Measurements from ENCODE around the gene HMGXB4.

HMGXB4 gene

GRCh38 chr22:35218079-35218478, 39.2 kb upstream of the HMGXB4 start:
- no peak overlapping the region for H2AFZ ChIP-seq (ENCODE audit: insufficient read depth, low read length, poor library complexity)
- H3K4ac ChIP-seq (ENCODE audit: low read depth, low read length) = no peak overlapping the region
- H3K4me1 ChIP-seq (ENCODE audit: control insufficient read depth in 1 of 2, insufficient read depth in 2 of 2, low read length in 2 of 2) = no peaks in the 10 kb centered on the region
- no peak overlapping the region for H3K14ac ChIP-seq (ENCODE audit: low read length)
- no peak overlapping the region for H2BK120ac ChIP-seq (ENCODE audit: insufficient read depth, low read length, poor library complexity)
- peaks cover 3% of the 10 kb centered on the region for H3K9me3 ChIP-seq (ENCODE audit: insufficient read depth, low read depth, low read length)
- H4K91ac ChIP-seq (ENCODE audit: low read depth, low read length) = no peak overlapping the region
- no peak overlapping the region for H3K27ac ChIP-seq (ENCODE audit: low read depth, low read length)
- H3K79me2 ChIP-seq (ENCODE audit: control insufficient read depth, insufficient read depth, low read length, poor library complexity) = no peaks in the 10 kb centered on the region
- H4K8ac ChIP-seq (ENCODE audit: low read depth, low read length) = no peak overlapping the region
- H3K23ac ChIP-seq (ENCODE audit: low read length) = no peak overlapping the region
- no peak overlapping the region for H4K12ac ChIP-seq (ENCODE audit: low read depth, low read length)
- H3K18ac ChIP-seq (ENCODE audit: low read length) = no peak overlapping the region
- no peak overlapping the region for H3K4me3 ChIP-seq (ENCODE audit: low read depth, low read length)
- no peaks in the 10 kb centered on the region for H3K79me1 ChIP-seq (ENCODE audit: low read length)
- H2AK5ac ChIP-seq (ENCODE audit: low read length) = no peak overlapping the region
- no peak overlapping the region for H3K4me2 ChIP-seq (ENCODE audit: low read length)
- DNase-seq = peak; percentile 80 to 81
- no peaks in the 10 kb centered on the region for H3K27me3 ChIP-seq (ENCODE audit: insufficient read depth, low read length)
- H2BK12ac ChIP-seq (ENCODE audit: low read length) = no peak overlapping the region
- no peak overlapping the region for H2BK5ac ChIP-seq (ENCODE audit: low read depth, low read length, poor library complexity)
- no peaks in the 10 kb centered on the region for H3K36me3 ChIP-seq (ENCODE audit: control insufficient read depth in 1 of 2, insufficient read depth in 2 of 2, low read length in 2 of 2)
- H3K9ac ChIP-seq (ENCODE audit: low read length) = no peak overlapping the region

GRCh38 chr22:35219012-35219411, 38.3 kb upstream of the HMGXB4 start:
- H3K27ac ChIP-seq (ENCODE audit: low read depth, low read length) = no peak overlapping the region
- peak; percentile 31 to 67 for DNase-seq
- H3K14ac ChIP-seq (ENCODE audit: low read length) = no peak overlapping the region
- H3K4me3 ChIP-seq (ENCODE audit: low read depth, low read length) = no peak overlapping the region
- no peak overlapping the region for H3K4me2 ChIP-seq (ENCODE audit: low read length)
- no peaks in the 10 kb centered on the region for H3K79me2 ChIP-seq (ENCODE audit: control insufficient read depth, insufficient read depth, low read length, poor library complexity)
- no peak overlapping the region for H3K4ac ChIP-seq (ENCODE audit: low read depth, low read length)
- no peak overlapping the region for H3K9ac ChIP-seq (ENCODE audit: low read length)
- H3K27me3 ChIP-seq (ENCODE audit: insufficient read depth, low read length) = no peaks in the 10 kb centered on the region
- no peak overlapping the region for H2BK120ac ChIP-seq (ENCODE audit: insufficient read depth, low read length, poor library complexity)
- H2AK5ac ChIP-seq (ENCODE audit: low read length) = no peak overlapping the region
- no peak overlapping the region for H3K18ac ChIP-seq (ENCODE audit: low read length)
- H4K91ac ChIP-seq (ENCODE audit: low read depth, low read length) = no peak overlapping the region
- H2BK5ac ChIP-seq (ENCODE audit: low read depth, low read length, poor library complexity) = no peak overlapping the region
- H3K4me1 ChIP-seq (ENCODE audit: control insufficient read depth in 1 of 2, insufficient read depth in 2 of 2, low read length in 2 of 2) = no peaks in the 10 kb centered on the region
- no peak overlapping the region for H2AFZ ChIP-seq (ENCODE audit: insufficient read depth, low read length, poor library complexity)
- H3K36me3 ChIP-seq (ENCODE audit: control insufficient read depth in 1 of 2, insufficient read depth in 2 of 2, low read length in 2 of 2) = no peaks in the 10 kb centered on the region
- no CpG with 5 or more reads among the region's 3 CpGs for WGBS (ENCODE audit: extremely low coverage, insufficient coverage, insufficient read length)
- no peak overlapping the region for H3K23ac ChIP-seq (ENCODE audit: low read length)
- no peak overlapping the region for H4K8ac ChIP-seq (ENCODE audit: low read depth, low read length)
- peaks cover 3% of the 10 kb centered on the region for H3K9me3 ChIP-seq (ENCODE audit: insufficient read depth, low read depth, low read length)
- no peak overlapping the region for H2BK12ac ChIP-seq (ENCODE audit: low read length)
- H4K12ac ChIP-seq (ENCODE audit: low read depth, low read length) = no peak overlapping the region
- no peaks in the 10 kb centered on the region for H3K79me1 ChIP-seq (ENCODE audit: low read length)

GRCh38 chr22:35220221-35220620, 37.1 kb upstream of the HMGXB4 start:
- no CpG with 5 or more reads among the region's 2 CpGs for WGBS (ENCODE audit: extremely low coverage, insufficient coverage, insufficient read length)
- Histone ChIP-seq H3K18ac (ENCODE audit: low read length) (no peak overlapping the region), H4K12ac (ENCODE audit: low read depth, low read length) (no peak overlapping the region), H3K4me3 (ENCODE audit: low read depth, low read length) (no peak overlapping the region), H2BK120ac (ENCODE audit: insufficient read depth, low read length, poor library complexity) (no peak overlapping the region), H2BK5ac (ENCODE audit: low read depth, low read length, poor library complexity) (no peak overlapping the region), H3K27me3 (ENCODE audit: insufficient read depth, low read length) (no peaks in the 10 kb centered on the region), H3K79me1 (ENCODE audit: low read length) (no peaks in the 10 kb centered on the region), H3K4me1 (ENCODE audit: control insufficient read depth in 1 of 2, insufficient read depth in 2 of 2, low read length in 2 of 2) (no peaks in the 10 kb centered on the region), H2BK12ac (ENCODE audit: low read length) (no peak overlapping the region), H3K36me3 (ENCODE audit: control insufficient read depth in 1 of 2, insufficient read depth in 2 of 2, low read length in 2 of 2) (no peaks in the 10 kb centered on the region), H3K23ac (ENCODE audit: low read length) (no peak overlapping the region), H2AK5ac (ENCODE audit: low read length) (no peak overlapping the region), H3K9me3 (ENCODE audit: insufficient read depth, low read depth, low read length) (peaks cover 3% of the 10 kb centered on the region), H3K27ac (ENCODE audit: low read depth, low read length) (no peak overlapping the region), H3K79me2 (ENCODE audit: control insufficient read depth, insufficient read depth, low read length, poor library complexity) (no peaks in the 10 kb centered on the region), H3K9ac (ENCODE audit: low read length) (no peak overlapping the region), H3K4ac (ENCODE audit: low read depth, low read length) (no peak overlapping the region), H4K8ac (ENCODE audit: low read depth, low read length) (no peak overlapping the region), H3K14ac (ENCODE audit: low read length) (no peak overlapping the region), H3K4me2 (ENCODE audit: low read length) (no peak overlapping the region), H4K91ac (ENCODE audit: low read depth, low read length) (no peak overlapping the region), H2AFZ (ENCODE audit: insufficient read depth, low read length, poor library complexity) (no peak overlapping the region)
- DNase-seq = no peak

GRCh38 chr22:35225010-35225409, 32.3 kb upstream of the HMGXB4 start:
- no peak overlapping the region for H3K14ac ChIP-seq (ENCODE audit: low read length)
- no peak overlapping the region for H2AK5ac ChIP-seq (ENCODE audit: low read length)
- H3K4me3 ChIP-seq (ENCODE audit: low read depth, low read length) = no peak overlapping the region
- no peaks in the 10 kb centered on the region for H3K36me3 ChIP-seq (ENCODE audit: control insufficient read depth in 1 of 2, insufficient read depth in 2 of 2, low read length in 2 of 2)
- no peak overlapping the region for H3K4me2 ChIP-seq (ENCODE audit: low read length)
- no peak for DNase-seq
- H2BK120ac ChIP-seq (ENCODE audit: insufficient read depth, low read length, poor library complexity) = no peak overlapping the region
- H2AFZ ChIP-seq (ENCODE audit: insufficient read depth, low read length, poor library complexity) = no peak overlapping the region
- no peak overlapping the region for H4K8ac ChIP-seq (ENCODE audit: low read depth, low read length)
- no peak overlapping the region for H4K91ac ChIP-seq (ENCODE audit: low read depth, low read length)
- no peak overlapping the region for H4K12ac ChIP-seq (ENCODE audit: low read depth, low read length)
- H3K79me1 ChIP-seq (ENCODE audit: low read length) = no peaks in the 10 kb centered on the region
- H3K27ac ChIP-seq (ENCODE audit: low read depth, low read length) = no peak overlapping the region
- no CpG with 5 or more reads among the region's 4 CpGs for WGBS (ENCODE audit: extremely low coverage, insufficient coverage, insufficient read length)
- no peaks in the 10 kb centered on the region for H3K79me2 ChIP-seq (ENCODE audit: control insufficient read depth, insufficient read depth, low read length, poor library complexity)
- H3K27me3 ChIP-seq (ENCODE audit: insufficient read depth, low read length) = no peaks in the 10 kb centered on the region
- H3K9ac ChIP-seq (ENCODE audit: low read length) = no peak overlapping the region
- no peaks in the 10 kb centered on the region for H3K9me3 ChIP-seq (ENCODE audit: insufficient read depth, low read depth, low read length)
- no peak overlapping the region for H3K18ac ChIP-seq (ENCODE audit: low read length)
- H3K4me1 ChIP-seq (ENCODE audit: control insufficient read depth in 1 of 2, insufficient read depth in 2 of 2, low read length in 2 of 2) = no peaks in the 10 kb centered on the region
- H2BK12ac ChIP-seq (ENCODE audit: low read length) = no peak overlapping the region
- no peak overlapping the region for H2BK5ac ChIP-seq (ENCODE audit: low read depth, low read length, poor library complexity)
- H3K23ac ChIP-seq (ENCODE audit: low read length) = no peak overlapping the region
- no peak overlapping the region for H3K4ac ChIP-seq (ENCODE audit: low read depth, low read length)

All from trophoblast cell (in vitro differentiated cells and primary cell).